ENCODE measurements around the gene IGFALS.

The IGFALS gene

DNA sequence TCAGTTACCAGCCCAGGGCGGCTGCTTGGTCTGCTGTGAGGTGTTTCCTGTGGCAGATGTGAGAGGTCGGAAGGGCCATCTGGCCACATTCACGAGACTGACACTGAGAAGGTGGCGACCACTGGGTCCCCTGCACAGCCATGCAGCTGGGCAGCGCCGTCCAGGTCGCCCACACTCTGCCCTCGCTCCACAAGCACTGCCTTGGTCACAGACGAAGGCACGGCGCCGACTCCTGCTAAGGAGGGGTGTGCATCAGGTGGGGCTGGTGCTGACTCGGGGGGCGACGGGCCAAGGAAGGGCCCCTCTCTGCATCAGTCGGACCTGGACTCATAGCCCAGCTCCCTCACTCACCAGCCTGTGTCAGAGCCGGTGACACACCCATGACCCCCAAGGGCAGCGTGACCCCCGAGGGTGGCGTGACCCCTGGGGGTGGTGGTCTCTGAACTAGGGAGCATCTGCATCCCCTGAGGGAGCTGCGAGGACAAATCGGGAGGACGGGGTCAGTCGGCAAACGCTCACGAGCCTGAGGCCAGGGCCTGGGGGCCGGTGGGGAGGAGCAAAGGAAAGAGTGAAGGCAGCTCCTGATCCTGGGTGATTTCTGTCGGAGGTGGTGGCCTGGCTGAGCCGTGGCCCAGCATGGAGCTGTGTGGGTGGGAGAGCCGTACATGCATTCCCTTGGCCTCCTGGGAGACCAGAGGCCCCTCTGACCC lies 52.6 kb downstream of the IGFALS start:
- Histone ChIP-seq H3K27me3 (ENCODE audit: insufficient read depth, low read depth) (no peaks in the 10 kb centered on the region), H3K9ac (no peak overlapping the region), H3K4me2 (no peak overlapping the region), H3K4me3 (IDR thresholded peaks at IDR 0.05; ENCODE audit: insufficient read depth, low read depth, low read length) (no peak overlapping the region), H3K4me1 (ENCODE audit: low read depth, poor library complexity, severe bottlenecking) (no peaks in the 10 kb centered on the region), H2AFZ (ENCODE audit: low read depth) (no peak overlapping the region), H4K20me1 (ENCODE audit: insufficient read depth) (no peaks in the 10 kb centered on the region), H3K36me3 (ENCODE audit: insufficient read depth) (no peaks in the 10 kb centered on the region), H3K79me2 (ENCODE audit: insufficient read depth, low read depth) (no peaks in the 10 kb centered on the region), H3K27ac (no peak overlapping the region)
- TF ChIP-seq, protein P1, sequence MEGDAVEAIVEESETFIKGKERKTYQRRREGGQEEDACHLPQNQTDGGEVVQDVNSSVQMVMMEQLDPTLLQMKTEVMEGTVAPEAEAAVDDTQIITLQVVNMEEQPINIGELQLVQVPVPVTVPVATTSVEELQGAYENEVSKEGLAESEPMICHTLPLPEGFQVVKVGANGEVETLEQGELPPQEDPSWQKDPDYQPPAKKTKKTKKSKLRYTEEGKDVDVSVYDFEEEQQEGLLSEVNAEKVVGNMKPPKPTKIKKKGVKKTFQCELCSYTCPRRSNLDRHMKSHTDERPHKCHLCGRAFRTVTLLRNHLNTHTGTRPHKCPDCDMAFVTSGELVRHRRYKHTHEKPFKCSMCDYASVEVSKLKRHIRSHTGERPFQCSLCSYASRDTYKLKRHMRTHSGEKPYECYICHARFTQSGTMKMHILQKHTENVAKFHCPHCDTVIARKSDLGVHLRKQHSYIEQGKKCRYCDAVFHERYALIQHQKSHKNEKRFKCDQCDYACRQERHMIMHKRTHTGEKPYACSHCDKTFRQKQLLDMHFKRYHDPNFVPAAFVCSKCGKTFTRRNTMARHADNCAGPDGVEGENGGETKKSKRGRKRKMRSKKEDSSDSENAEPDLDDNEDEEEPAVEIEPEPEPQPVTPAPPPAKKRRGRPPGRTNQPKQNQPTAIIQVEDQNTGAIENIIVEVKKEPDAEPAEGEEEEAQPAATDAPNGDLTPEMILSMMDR (conservative IDR thresholded peaks at IDR 0.05; ENCODE audit: low read depth, low read length), result no peak
